Mesenchymal stem cell (in vitro differentiated cells and primary cell): ENCODE measurements around the gene NRG3.

Experiments
- DNase-seq: peaks from one replicate; pipeline ENCODE4 v3.0.0-alpha.2; 2013
- H2AFZ ChIP-seq: one replicate; pipeline ENCODE4 v1.6.1; 2013; ENCODE audit warnings: low read depth, mild to moderate bottlenecking, control low read depth, inconsistent platforms, low read length, moderate library complexity
- H2AK5ac ChIP-seq: 2 replicates; pipeline ENCODE4 v1.6.1; 2013; ENCODE audit warnings: low read length, moderate library complexity, mild to moderate bottlenecking, inconsistent platforms; ENCODE audit not compliant: severe bottlenecking
- H2BK120ac ChIP-seq: one replicate; pipeline ENCODE4 v1.6.1; 2013; ENCODE audit warnings: low read depth, mild to moderate bottlenecking, inconsistent platforms, low read length, moderate library complexity
- H2BK12ac ChIP-seq, 2 experiments: one replicate each; pipeline ENCODE4 v1.6.1; 2013; ENCODE audit warnings: inconsistent platforms in 2 of 2, low read length in 2 of 2, mild to moderate bottlenecking in 2 of 2, moderate library complexity in 2 of 2, control low read depth in 1 of 2
- H2BK15ac ChIP-seq: one replicate; pipeline ENCODE4 v1.6.1; 2013; ENCODE audit warnings: mild to moderate bottlenecking, low read depth, inconsistent platforms; ENCODE audit not compliant: poor library complexity, severe bottlenecking
- H2BK5ac ChIP-seq: 2 replicates; pipeline ENCODE4 v1.6.1; 2013; ENCODE audit warnings: low read depth, mild to moderate bottlenecking, low read length, control low read depth, inconsistent platforms; ENCODE audit not compliant: poor library complexity, severe bottlenecking
- H3K14ac ChIP-seq, 2 experiments: one replicate each; pipeline ENCODE4 v1.6.1; 2013; ENCODE audit warnings: inconsistent platforms in 2 of 2, low read length in 2 of 2, control low read depth in 1 of 2, mild to moderate bottlenecking in 1 of 2, moderate library complexity in 1 of 2
- H3K18ac ChIP-seq, 2 experiments: one replicate each; pipeline ENCODE4 v1.6.1; 2013; ENCODE audit warnings: inconsistent platforms in 2 of 2, low read length in 2 of 2, control low read depth in 1 of 2, low read depth in 1 of 2, mild to moderate bottlenecking in 1 of 2
- H3K23ac ChIP-seq, 2 experiments: one replicate each; pipeline ENCODE4 v1.6.1; 2013; ENCODE audit warnings: inconsistent platforms in 2 of 2, low read length in 2 of 2, mild to moderate bottlenecking in 2 of 2, moderate library complexity in 2 of 2, control low read depth in 1 of 2
- H3K27ac ChIP-seq: 2 replicates; pipeline ENCODE4 v1.5.1; 2013; ENCODE audit warnings: mild to moderate bottlenecking, moderate library complexity, low read length, control low read depth, inconsistent platforms; ENCODE audit not compliant: poor library complexity, severe bottlenecking
- H3K27me3 ChIP-seq, 2 experiments: 2 replicates each; pipeline versions ENCODE4 v1.6.1 to v1.7.0; 2013; ENCODE audit warnings: low read length in 2 of 2, mild to moderate bottlenecking in 2 of 2, moderate library complexity in 2 of 2, control low read depth in 1 of 2, inconsistent platforms in 1 of 2; ENCODE audit not compliant: control insufficient read depth in 1 of 2, insufficient read depth in 1 of 2
- H3K36me3 ChIP-seq, 2 experiments: 2 replicates each; pipeline versions ENCODE4 v1.6.1 to v1.7.0; 2013; ENCODE audit warnings: low read length in 2 of 2, control low read depth in 1 of 2, inconsistent platforms in 1 of 2, low read depth in 1 of 2, mild to moderate bottlenecking in 1 of 2; ENCODE audit not compliant: insufficient read depth in 2 of 2, control insufficient read depth in 1 of 2
- H3K4ac ChIP-seq, 2 experiments: one replicate each; pipeline ENCODE4 v1.6.1; 2013; ENCODE audit warnings: inconsistent platforms in 2 of 2, low read length in 2 of 2, mild to moderate bottlenecking in 2 of 2, moderate library complexity in 2 of 2, control low read depth in 1 of 2, low read depth in 1 of 2
- H3K4me1 ChIP-seq: 2 replicates; pipeline ENCODE4 v1.6.1; 2013; ENCODE audit warnings: low read depth, low read length, control low read depth; ENCODE audit not compliant: control insufficient read depth, insufficient read depth
- H3K4me2 ChIP-seq: 2 replicates; pipeline ENCODE4 v1.6.1; 2013; ENCODE audit warnings: low read length, mild to moderate bottlenecking, inconsistent platforms; ENCODE audit not compliant: poor library complexity, severe bottlenecking
- H3K4me3 ChIP-seq, 2 experiments: 2 replicates each; pipeline versions ENCODE4 v1.5.1 to v1.7.0; 2013; ENCODE audit warnings: low read length in 2 of 2, mild to moderate bottlenecking in 2 of 2, control low read depth in 1 of 2, low read depth in 1 of 2; ENCODE audit not compliant: insufficient read depth in 1 of 2
- H3K79me1 ChIP-seq: replicated peaks from 2 replicates; pipeline ENCODE4 v1.6.1; 2013; ENCODE audit warnings: mild to moderate bottlenecking, control low read depth, low read length, inconsistent platforms; ENCODE audit not compliant: poor library complexity, severe bottlenecking
- H3K9ac ChIP-seq: 2 replicates; pipeline ENCODE4 v1.7.0; 2013; ENCODE audit warnings: mild to moderate bottlenecking, low read length, moderate library complexity
- H3K9me3 ChIP-seq: 2 replicates; pipeline ENCODE4 v1.7.0; 2013; ENCODE audit warnings: mild to moderate bottlenecking, low read length; ENCODE audit not compliant: control insufficient read depth
- H4K8ac ChIP-seq: one replicate; pipeline ENCODE4 v1.6.1; 2013; ENCODE audit warnings: inconsistent platforms, mild to moderate bottlenecking, low read length, moderate library complexity
- H4K91ac ChIP-seq: one replicate; pipeline ENCODE4 v1.6.1; 2013; ENCODE audit warnings: mild to moderate bottlenecking, low read length, inconsistent platforms
- WGBS: methylation state at CpG from one replicate; pipeline ENCODE4 v1.1.7; 2013; ENCODE audit warnings: mixed read lengths; 5-methylcytosine and 5-hydroxymethylcytosine counted together

NRG3 gene

GRCh38 chr10:82778908-82779307 lies 903.9 kb downstream of the NRG3 start:
- no peak overlapping the region for H3K4ac ChIP-seq
- peaks cover 11% of the 10 kb centered on the region for H3K9me3 ChIP-seq
- H2BK5ac ChIP-seq, result no peak overlapping the region
- H3K4me3 ChIP-seq, result no peak overlapping the region
- no peak overlapping the region for H2AFZ ChIP-seq
- no peaks in the 10 kb centered on the region for H3K36me3 ChIP-seq
- no peaks in the 10 kb centered on the region for H3K4me1 ChIP-seq
- no peak overlapping the region for H2BK15ac ChIP-seq
- no peak overlapping the region for H3K23ac ChIP-seq
- no peak overlapping the region for H3K27ac ChIP-seq
- H3K18ac ChIP-seq, result no peak overlapping the region
- H4K91ac ChIP-seq, result no peak overlapping the region
- H3K27me3 ChIP-seq, result no peaks in the 10 kb centered on the region
- H2BK120ac ChIP-seq, result no peak overlapping the region
- no peak for DNase-seq
- no peaks in the 10 kb centered on the region for H3K79me1 ChIP-seq
- H2BK12ac ChIP-seq, result no peak overlapping the region
- no peak overlapping the region for H2AK5ac ChIP-seq
- no peak overlapping the region for H3K4me2 ChIP-seq
- no peak overlapping the region for H4K8ac ChIP-seq
- WGBS, result 74% methylated on average over 3 of the region's 3 CpGs
- H3K9ac ChIP-seq, result no peak overlapping the region
- H3K14ac ChIP-seq, result no peak overlapping the region

- Histone ChIP-seq H3K36me3 (no peaks in the 10 kb centered on the region), H2BK15ac (no peak overlapping the region), H2AK5ac (no peak overlapping the region), H3K4me2 (no peak overlapping the region), H3K23ac (no peak overlapping the region), H2BK120ac (no peak overlapping the region), H2BK5ac (no peak overlapping the region), H3K9ac (no peak overlapping the region), H3K4me1 (no peaks in the 10 kb centered on the region), H2AFZ (no peak overlapping the region), H3K14ac (no peak overlapping the region), H3K4me3 (no peak overlapping the region), H3K79me1 (no peaks in the 10 kb centered on the region), H2BK12ac (no peak overlapping the region), H3K9me3 (no peaks in the 10 kb centered on the region), H3K18ac (no peak overlapping the region), H4K91ac (no peak overlapping the region), H3K27me3 (no peaks in the 10 kb centered on the region), H3K27ac (no peak overlapping the region), H4K8ac (no peak overlapping the region), H3K4ac (no peak overlapping the region)
- DNase-seq, result peak; percentile 13
Measured at GRCh38 chr10:82796510-82796909, 921.5 kb downstream of the NRG3 start.

GRCh38 chr10:82801289-82801688 lies 926.3 kb downstream of the NRG3 start:
- Histone ChIP-seq H3K27ac (no peak overlapping the region), H3K79me1 (no peaks in the 10 kb centered on the region), H3K36me3 (no peaks in the 10 kb centered on the region), H3K23ac (no peak overlapping the region), H2BK15ac (no peak overlapping the region), H4K91ac (no peak overlapping the region), H3K4ac (no peak overlapping the region), H3K27me3 (no peaks in the 10 kb centered on the region), H4K8ac (no peak overlapping the region), H2AK5ac (no peak overlapping the region), H3K9me3 (no peaks in the 10 kb centered on the region), H3K9ac (no peak overlapping the region), H3K18ac (no peak overlapping the region), H3K4me1 (no peaks in the 10 kb centered on the region), H3K14ac (no peak overlapping the region), H2BK120ac (no peak overlapping the region), H3K4me2 (no peak overlapping the region), H2BK12ac (no peak overlapping the region), H3K4me3 (no peak overlapping the region), H2AFZ (no peak overlapping the region), H2BK5ac (no peak overlapping the region)
- DNase-seq, result no peak
- WGBS, result 100% methylated on average over 1 of the region's 1 CpG

GRCh38 chr10:82811621-82812020 lies 936.6 kb downstream of the NRG3 start:
- WGBS, result 94% methylated on average over 1 of the region's 1 CpG
- no peak overlapping the region for H3K23ac ChIP-seq
- H2BK12ac ChIP-seq, result no peak overlapping the region
- no peaks in the 10 kb centered on the region for H3K9me3 ChIP-seq
- no peak overlapping the region for H3K4ac ChIP-seq
- H3K79me1 ChIP-seq, result no peaks in the 10 kb centered on the region
- no peak overlapping the region for H2AK5ac ChIP-seq
- no peaks in the 10 kb centered on the region for H3K27me3 ChIP-seq
- H2BK15ac ChIP-seq, result no peak overlapping the region
- H2BK120ac ChIP-seq, result no peak overlapping the region
- H3K14ac ChIP-seq, result no peak overlapping the region
- no peak overlapping the region for H3K4me3 ChIP-seq
- H3K18ac ChIP-seq, result no peak overlapping the region
- no peak overlapping the region for H3K9ac ChIP-seq
- peaks cover 2% of the 10 kb centered on the region for H3K4me1 ChIP-seq
- no peaks in the 10 kb centered on the region for H3K36me3 ChIP-seq
- H2BK5ac ChIP-seq, result no peak overlapping the region
- H2AFZ ChIP-seq, result no peak overlapping the region
- no peak overlapping the region for H4K8ac ChIP-seq
- peak; percentile 38 for DNase-seq
- no peak overlapping the region for H4K91ac ChIP-seq
- H3K4me2 ChIP-seq, result no peak overlapping the region
- H3K27ac ChIP-seq, result no peak overlapping the region
